HG02840 (cell line): ENCODE data around the gene ITGB1BP1.

Source experiments
- ATAC-seq: cut with Tn5 transposase; IDR thresholded peaks from one replicate; pipeline ENCODE4 v1.9.1; 2021; ENCODE audit warnings: mild to moderate bottlenecking, moderate library complexity, moderate number of reproducible peaks; ENCODE audit not compliant: unreplicated experiment, low FRiP score

Gene ITGB1BP1

DNA sequence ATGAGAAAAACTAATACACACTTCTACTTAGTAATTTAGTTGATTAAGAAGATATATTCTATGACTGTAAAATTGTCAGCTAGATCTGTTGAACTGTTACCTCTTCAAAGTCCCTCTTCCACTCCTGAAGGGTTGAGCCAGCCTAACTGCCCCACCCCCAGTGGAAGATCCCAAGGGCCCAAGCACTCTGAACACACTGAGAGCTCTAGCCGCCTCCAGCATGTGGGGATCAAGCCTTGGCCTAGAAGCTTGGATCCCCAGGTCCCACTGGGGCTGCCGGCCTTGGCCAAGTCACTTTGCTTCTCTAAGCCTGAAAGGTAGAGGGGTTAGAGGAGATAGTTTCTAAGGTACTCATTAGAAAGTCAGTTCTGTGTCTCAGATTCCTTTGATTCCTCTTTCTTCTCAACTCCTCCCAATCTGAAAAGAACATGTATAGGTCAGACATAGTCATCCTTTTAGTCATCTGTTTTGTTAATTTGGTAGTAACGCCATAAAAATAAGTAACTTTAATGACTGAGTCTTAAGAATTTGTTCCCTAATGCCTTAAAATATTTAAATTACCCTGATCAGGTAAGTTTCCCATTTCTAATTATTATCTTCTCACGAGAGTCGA, 5.7 kb upstream of the ITGB1BP1 start:
- ATAC-seq, result no peak

DNA sequence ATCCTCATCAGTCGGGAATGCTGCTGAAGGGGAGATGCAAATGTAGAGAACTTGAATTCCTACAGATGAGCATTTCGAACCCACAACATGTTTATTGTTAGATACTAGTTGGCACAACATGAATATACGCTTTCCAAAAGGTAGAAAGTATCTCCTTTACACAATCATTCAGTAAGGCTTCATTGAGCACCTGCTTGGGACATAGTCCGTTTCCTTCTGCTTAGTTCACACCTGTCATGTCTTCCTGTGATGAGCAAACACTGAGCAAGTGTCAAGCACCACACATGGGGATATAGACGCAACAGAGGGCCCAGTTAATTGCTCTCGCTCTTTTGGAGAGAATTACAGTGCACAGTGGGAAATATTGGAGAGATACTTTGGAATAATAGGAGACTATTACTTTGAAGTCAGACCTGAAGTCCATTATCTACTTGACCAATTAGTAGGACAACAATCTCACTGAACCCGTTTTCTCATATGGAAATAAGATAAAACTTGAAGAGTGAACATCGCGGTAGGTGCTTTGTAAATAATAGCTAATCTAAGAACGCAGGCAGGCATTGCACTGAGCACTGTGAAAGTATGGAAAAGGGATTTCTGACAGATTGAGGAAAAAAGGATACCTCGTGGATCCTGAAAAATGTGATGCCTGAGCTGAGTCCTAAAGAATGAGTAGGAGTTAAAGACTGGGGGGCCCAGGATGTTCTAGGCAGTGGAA, 1.3 kb upstream of the ITGB1BP1 start:
- no peak for ATAC-seq

DNA sequence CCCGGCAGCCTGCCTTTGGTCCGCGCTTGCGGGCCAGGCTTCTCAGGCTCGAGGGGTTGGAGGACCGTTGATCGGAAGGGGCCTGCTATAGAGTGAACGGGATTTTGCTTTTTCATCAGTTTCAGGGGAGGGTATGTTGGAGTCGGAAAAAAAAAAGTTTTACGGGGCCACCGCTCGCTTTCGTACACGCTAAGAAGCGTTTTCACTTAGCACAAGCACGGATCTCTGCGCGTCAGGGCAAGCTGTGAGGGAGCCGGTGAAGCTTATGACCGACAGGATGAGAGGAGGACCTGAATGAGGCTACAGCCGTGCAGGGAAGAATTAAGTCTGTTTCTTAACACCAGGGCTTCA, 569 bp upstream of the ITGB1BP1 start:
- peak; percentile 4 for ATAC-seq

DNA sequence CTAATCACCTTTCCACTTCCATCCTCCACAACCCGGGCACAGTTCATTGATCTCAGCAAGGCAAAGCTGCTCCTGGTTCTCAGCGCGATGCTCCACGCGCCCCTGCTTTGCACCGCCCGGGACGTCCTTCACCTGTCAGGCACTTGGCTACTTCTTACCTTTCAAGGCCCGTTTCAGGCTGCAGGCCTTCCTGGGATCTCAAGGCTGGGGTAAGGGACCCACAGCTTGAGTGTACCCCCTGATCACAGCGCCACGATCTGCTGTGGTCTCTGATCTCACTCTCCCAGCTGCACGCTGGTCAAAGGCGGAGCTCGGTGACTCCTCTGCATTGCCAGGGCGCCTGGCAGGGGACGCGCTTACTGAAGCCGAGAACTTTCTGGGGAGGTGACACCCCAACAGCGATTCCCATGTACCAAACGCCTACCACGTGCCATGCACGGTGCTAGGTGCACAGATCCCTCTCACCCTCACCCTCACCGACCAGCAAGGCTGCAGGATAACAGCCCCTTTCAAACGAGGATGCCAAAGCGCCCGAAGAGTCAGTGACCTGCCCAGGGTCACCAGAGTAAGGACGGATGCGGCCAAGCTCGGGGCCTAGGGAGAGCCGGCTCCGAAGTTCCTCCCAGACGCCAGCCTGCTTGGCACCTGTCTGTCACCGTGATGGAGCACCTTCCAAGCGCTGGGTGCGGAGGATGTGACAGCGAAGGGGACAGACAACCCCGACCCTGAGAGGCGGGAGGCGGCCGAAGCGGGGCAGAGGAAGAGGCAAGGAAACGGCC, 818 bp downstream of the ITGB1BP1 start:
- peak; percentile 32 for ATAC-seq

DNA sequence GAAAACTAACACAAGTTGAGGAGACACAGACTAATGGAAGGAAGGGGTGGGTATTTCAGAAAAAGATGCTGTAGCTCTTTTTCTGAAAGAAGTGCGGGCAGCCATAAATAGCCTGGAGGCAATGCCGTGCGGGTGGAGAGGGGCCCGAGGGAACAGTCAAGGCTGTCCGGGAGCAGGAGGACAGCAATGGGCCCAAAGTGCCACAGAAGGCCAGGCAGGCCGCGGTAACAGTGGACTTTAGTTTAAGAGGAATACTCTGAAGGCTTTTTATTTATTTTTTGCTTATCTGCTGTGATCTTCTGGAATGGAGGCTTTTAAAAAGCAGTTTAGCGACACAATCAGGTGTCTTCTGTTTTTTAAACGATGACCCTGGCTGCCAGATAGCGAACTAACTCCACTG, 2.8 kb downstream of the ITGB1BP1 start:
- no peak for ATAC-seq

DNA sequence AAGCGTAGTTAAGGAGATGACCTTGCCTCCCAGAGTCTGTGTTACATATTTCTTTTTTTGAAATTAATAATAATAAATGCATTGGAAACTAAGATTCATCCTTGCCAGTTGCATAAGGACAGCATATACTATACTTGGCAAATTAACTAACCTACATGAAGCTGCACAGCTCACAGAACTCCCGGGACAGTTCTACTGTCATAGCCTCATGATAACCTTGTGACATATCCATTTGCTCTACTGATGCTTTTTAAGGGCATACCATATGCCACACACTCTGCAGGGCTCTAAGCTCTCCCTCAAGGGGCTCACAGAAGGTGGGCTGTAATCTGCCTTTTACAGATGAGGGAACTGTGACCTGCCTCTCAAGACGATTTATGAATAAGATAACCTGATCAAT, 3.8 kb downstream of the ITGB1BP1 start:
- no peak for ATAC-seq

DNA sequence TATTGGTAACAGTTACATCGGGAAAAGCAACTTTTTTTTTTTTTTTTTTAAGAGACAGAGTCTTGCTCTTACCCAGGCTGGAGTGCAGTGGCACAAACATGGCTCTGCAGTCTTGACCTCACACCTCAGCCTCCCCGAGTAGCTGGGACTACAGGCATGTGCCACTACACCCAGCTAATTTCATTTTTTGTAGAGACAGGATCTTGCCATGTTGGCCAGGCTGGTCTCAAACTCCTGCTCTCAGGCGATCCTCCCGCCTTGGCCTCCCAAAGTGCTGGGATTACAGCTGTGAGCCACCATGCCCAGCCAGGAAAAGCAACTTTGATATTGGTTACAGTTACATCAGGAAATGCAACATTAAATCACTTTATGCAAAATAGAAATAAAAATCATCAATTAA, 4.6 kb downstream of the ITGB1BP1 start:
- no peak for ATAC-seq

DNA sequence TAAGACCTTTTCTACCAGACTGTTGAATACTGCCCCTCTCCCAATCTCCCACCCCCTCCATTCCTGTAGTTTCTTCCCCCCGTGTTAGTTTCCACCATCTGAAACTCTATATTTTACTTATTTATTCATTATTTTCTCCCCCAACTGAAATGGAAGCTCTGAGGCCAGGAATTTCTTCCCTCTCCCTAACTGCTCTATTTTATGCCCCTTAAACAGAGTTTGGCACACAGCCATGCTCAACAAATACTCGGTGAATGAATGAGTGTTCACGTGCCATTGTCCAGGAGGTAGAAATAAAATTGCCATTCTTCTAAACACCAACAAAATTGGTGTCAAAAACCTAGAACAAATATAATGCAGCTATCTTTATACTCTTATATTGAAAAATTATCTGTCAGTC, 5.6 kb downstream of the ITGB1BP1 start:
- ATAC-seq, result no peak

DNA sequence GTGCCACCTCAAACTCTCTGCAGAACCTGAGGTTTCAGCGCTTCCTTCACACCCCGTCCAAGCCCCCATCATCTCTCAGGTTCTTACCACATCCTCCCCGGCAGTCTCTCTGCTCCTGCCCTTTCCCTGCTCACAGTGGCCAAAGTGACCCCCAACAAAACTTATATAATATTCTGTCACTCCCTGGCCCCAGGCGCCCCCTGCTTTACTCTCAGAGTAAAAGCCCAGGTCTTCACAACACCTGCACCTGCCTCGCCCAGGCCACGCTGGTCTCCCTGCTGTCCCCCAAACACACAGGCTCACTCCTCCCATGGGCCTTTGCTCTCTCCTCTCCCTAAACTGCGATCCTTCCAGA, 6.4 kb downstream of the ITGB1BP1 start:
- ATAC-seq, result no peak

DNA sequence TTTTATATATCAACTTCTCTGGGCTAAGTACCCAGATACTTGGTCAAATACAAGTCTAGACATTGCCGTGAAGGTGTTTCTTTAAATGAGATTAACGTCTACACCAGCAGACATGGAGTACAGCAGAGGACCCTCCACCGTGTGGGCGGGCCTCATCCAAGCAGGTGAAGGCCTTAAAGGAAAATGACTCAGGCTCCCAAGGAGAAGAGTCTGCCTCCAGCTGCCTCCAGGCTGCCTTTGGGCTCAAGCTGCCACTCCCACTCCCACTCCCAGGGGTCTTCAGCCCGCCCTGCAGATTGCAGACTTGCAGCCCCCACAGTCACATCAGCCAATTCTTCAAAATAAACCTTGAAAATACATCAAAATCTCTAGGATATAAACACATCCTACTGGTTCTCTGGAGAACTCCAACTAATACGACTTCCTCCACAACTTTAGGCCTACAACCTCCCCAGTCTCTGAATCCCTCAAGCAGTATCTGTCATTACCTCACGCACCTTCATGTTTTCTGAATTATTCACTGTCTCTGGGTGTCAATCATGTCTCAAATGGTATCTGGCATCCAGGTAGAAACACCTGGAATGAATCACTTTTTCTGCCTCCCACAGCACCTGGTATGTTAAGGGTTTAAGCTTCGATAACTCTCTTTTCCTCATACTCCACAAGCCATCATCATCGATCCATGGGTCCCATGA, 6.9 kb downstream of the ITGB1BP1 start:
- no peak for ATAC-seq

DNA sequence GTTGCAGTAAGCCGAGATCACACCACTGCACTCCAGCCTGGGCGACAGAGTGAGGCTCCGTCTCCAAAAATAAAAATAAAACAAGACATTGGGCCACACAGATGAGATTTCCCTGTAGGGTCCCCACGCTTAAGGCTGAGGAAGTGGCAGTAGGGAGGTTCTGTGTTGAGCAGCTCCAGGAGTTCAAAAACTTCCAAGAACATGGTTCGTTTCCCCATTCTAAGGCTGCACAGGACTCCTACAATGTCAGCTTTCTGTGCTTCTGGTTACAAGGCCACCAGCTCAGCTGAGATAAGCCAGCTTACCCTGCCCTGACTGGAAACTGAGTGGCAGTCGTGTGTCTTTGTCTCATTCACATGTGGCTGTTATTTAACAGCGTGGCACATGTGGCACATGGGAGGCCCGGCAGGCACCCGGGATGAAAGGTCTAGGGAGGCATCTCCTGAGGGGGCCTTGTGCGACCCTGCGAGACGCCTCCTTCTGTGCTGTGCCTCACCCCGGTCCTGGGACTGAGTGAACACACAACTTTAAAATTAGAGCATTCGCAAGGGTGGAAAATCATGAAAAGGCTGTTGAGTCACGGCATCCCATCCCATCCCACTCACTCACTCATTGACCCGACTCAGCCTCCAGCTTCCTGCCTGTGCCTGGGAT, 7.7 kb downstream of the ITGB1BP1 start:
- ATAC-seq, result no peak

DNA sequence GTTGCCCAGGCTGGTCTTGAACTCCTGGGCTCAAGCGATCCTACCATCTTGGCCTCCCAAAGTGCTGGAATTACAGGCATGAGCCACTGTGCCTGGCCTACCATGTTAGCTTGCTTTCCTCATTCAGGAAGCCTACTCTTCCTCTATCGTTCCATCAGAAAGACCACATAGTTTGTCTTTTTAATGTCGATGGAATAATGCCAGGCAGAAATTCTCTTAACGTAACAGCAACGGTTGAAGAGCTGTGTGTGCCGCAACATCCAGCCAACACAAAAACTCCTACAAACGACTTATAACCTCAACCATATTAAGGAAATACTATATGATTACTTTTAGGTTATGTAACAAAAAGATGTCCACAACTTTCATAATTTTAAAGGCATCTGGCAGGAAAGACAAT, 10.5 kb downstream of the ITGB1BP1 start:
- ATAC-seq, result no peak

DNA sequence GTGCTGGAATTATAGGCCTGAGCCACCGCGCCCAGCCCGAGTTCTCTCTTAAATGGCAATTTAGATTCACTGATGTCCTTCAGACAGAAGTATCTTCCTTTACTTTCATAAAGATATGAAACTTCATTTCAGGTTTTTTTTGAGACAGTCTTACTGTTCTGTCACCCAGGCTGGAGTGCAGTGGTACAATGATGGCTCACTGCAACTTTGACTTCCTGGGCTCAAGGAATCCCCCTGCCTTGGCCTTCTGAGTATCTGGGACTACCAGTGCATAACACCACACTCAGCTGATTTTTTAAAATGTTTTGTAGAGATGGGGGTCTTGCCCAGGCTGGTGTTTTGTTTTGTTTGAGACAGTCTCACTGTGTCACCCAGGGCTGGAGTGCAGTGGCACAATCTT, 13.2 kb downstream of the ITGB1BP1 start:
- no peak for ATAC-seq

DNA sequence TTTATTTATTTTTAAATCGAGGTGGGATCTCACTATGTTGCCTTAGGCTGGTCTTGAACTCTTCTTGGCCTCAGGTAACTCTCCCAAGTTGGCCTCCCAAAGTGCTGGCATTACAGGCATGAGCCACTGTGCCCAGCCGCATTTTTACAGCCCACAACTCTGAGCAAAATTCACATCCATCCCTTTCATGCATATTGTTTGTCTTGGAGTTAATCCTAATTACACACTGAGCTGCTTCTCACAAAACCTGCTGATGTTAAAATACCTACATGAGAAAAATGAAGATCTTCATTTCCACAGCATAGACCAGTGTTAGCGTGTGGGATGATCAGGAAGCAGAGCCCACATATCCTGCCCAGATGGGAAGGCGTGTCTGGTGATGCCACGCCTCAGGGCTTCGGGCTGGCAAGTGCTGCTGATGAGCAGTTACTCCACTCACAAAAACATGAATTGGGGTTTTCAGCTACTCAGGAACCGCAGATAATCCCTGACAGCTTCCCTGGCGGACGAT, 14.6 kb downstream of the ITGB1BP1 start:
- ATAC-seq, result no peak

DNA sequence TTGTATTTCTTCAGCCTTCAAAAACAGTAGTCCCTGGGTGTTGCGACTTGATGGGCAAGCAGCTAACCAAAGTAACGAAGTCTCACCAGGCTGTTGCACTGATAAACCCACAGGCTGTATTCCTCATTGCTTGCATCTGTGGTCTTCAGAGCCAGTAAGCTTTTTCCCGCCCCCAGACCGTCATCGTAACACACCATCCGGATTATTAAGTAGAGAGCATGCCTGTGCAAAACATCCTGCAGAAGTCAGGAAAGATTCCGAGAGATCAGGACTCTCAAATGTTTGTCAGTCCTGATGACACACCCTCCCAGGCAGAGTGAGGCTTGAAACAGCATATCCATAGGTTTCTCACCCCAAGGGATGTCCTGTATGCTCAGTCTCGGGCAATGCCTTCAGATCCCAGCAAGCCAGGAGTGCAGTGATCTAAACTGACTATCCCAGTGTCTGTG, 15.9 kb downstream of the ITGB1BP1 start:
- no peak for ATAC-seq

DNA sequence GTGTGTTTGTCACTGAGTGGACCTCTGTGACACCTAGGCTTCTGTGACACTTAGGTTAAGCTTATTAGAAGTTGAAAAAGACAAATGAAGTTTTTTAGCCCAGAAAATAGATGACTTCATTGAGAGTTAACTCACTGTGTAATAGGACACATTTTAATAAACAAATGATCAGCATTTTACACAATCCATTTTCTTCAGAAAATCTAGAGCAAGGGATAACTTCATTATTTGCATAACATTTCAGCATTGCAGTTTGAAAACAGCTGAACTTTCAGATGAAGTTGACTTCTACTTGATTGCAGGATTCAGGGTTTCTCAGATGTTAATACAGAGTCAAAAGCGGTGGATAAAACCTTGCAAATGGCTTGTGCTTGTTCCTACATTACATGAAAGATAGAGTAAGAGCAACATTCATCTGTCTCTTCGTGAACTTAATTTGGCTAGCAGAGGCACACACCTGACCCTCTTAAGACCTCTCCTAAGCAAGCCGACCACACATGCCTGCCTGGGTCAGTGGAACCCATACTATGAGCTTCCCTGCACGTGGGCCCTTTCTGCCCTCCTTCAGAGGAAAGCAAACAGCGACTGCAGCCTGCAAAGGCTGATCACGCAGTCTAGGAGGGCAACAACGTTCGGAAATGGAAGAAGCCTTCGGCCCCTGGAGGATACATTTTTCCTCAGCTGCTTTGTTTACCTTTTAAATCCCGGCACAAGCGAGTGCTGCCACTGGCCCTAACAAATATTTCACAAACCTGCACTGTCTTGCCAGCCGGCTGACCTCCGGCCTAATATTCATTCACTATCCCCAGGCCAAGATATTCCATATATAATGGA, 16.6 kb downstream of the ITGB1BP1 start:
- no peak for ATAC-seq

DNA sequence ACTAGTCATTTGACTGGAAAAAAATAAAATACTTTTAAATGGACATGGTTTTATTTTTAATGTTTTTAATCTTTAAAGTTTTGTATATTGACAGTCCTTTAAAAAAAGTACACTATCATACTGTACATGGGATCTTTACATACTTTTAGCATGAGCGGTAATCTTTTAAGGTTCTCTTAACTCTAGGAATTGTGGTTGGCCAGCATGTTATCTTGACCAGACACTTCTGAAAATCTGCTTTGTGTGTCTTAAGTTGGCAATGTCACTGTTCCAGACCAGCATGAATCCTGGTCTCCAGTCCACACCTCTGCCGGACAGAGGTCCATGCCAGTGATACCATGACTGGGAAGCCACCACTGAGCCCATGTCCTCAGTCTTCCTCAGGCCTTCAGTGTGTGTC, 17.7 kb downstream of the ITGB1BP1 start:
- ATAC-seq, result no peak

DNA sequence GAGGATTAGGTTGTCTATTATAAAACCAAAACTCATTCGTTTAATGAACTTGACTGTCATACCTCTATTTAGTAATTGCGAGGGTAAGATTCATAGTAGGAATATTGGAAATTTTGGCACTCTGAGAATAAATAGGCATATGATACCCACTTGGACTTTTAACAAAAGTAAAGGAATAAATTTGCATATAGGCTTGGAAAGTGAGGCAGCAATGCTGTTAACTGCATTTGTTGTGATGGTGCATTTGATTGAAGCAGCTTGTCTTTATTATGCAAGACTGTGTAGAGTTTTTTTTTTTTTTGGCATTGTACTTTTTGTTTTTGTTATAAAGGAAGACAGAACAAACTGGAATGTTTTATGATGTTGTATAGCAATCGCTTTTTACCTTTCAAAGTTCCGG, 18.9 kb downstream of the ITGB1BP1 start:
- ATAC-seq, result no peak

DNA sequence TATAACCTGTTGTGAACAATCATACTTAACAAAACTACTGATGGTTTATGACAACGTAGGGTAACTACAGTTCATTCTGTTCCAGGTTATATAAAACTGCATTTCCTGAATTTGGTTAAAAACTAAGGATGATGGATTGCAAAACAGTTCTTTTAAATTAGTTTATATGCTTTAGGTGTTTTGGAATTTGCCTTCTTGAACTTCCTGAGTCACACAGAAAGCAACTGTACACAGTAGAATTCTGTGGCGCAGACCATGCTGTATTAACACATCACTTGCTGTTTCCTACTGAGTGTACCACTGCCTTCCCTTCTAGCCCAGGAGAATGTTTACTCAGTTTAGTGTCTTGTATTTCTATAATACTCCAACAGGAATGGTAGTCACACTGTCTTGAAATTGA, 19.4 kb downstream of the ITGB1BP1 start:
- no peak for ATAC-seq
